Measurements from ENCODE around the gene STX2. TPM values are rescaled to one million over a fixed set of nuclear protein-coding genes. Genes with fewer than 3 reads are reported as not detected.

The STX2 gene
- total RNA-seq, 6 experiments from 2014 or later: 31.4 to 39.4 (median 34.5) TPM

DNA sequence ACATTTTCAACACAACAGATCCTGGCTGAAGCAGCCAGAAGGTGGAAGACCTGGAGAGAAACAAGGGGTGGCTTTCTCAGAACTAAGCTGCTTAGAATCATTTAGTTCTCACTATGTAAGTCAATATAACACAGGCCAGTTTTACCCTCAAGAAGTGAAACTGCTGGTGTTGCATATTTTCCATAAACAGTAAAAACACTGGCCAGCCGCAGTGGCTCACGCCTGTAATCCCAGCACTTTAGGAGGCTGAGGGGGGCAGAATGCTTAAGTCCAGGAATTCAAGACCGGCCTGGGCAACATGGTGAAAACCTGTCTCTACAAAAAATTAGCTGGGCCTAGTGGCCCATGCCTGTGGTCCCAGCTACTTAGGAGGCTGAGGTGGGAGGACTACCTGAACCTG is 11.6 kb downstream of the STX2 start:
- TF ChIP-seq, protein P1, sequence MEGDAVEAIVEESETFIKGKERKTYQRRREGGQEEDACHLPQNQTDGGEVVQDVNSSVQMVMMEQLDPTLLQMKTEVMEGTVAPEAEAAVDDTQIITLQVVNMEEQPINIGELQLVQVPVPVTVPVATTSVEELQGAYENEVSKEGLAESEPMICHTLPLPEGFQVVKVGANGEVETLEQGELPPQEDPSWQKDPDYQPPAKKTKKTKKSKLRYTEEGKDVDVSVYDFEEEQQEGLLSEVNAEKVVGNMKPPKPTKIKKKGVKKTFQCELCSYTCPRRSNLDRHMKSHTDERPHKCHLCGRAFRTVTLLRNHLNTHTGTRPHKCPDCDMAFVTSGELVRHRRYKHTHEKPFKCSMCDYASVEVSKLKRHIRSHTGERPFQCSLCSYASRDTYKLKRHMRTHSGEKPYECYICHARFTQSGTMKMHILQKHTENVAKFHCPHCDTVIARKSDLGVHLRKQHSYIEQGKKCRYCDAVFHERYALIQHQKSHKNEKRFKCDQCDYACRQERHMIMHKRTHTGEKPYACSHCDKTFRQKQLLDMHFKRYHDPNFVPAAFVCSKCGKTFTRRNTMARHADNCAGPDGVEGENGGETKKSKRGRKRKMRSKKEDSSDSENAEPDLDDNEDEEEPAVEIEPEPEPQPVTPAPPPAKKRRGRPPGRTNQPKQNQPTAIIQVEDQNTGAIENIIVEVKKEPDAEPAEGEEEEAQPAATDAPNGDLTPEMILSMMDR (IDR thresholded peaks at IDR 0.05): no peak
- Mint-ChIP-seq H3K27me3 (ENCODE audit: insufficient read depth) (no peaks in the 10 kb centered on the region), H3K27ac (peak overlapping the region; percentile 60), H3K9me3 (no peaks in the 10 kb centered on the region), H3K4me3 (no peak overlapping the region), H3K4me1 (ENCODE audit: low read depth) (peaks cover 26% of the 10 kb centered on the region), H3K36me3 (ENCODE audit: low read depth) (peaks cover 16% of the 10 kb centered on the region; the same call in 1 of the 2 replicates)
- no peak for DNase-seq

DNA sequence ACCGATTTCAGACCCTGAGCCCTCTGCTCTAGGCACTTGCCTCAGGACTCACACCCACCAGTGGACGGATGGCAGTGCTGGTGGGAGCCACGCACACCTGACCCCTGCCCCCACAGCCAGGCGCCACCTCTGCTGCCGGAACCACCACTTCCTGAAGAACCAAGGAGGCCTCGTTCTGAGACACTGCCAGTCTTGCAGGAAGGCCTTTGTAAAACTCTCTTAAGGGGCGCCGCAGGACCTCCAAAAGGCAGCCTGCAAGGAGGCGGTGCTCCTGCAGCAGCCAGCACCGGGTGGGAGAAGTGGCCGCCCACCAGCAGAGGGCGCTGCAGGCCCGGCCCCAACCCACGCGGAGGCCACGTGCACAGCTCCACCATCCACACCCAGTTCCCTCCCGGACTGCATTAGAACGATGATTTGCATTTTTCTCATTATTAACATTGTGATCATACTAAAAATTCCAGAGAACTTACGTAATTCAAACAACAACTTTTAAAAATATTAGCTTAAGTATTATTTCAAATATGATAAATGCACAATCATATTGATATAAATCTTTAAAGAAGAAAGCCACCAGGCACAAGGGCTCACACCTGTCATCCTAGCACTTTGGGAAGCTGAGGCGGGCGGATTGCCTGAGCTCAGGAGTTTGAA is 12.8 kb downstream of the STX2 start:
- H3K4me3 Mint-ChIP-seq: no peak overlapping the region
- H3K9me3 Mint-ChIP-seq: no peaks in the 10 kb centered on the region
- TF ChIP-seq, protein P1 (IDR thresholded peaks at IDR 0.05): peak; percentile 92
- H3K4me1 Mint-ChIP-seq (ENCODE audit: low read depth): peaks cover 20% of the 10 kb centered on the region
- peak overlapping the region; percentile 40; the same call in 1 of the 2 replicates for H3K27ac Mint-ChIP-seq
- peak; percentile 64 for DNase-seq
- no peaks in the 10 kb centered on the region for H3K27me3 Mint-ChIP-seq (ENCODE audit: insufficient read depth)
- H3K36me3 Mint-ChIP-seq (ENCODE audit: low read depth): peaks cover 18% of the 10 kb centered on the region

DNA sequence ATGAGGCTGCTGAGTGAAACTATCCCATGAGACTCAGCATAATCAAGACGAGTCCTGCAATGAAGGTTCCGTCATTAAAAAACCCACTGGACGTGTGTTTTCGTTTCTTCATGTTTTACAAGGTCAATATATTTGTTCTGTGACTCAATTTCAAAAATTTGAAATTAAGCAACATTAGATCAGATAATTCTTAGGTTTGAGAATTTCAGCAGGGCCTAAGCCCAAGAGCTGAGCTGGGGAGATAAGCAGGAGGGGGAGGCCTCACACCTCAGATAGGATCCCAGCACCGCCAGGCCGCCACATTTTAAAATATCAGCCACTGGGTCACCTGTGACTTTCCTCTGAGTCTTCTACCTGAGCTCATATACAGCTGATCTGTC is 13.3 kb downstream of the STX2 start:
- TF ChIP-seq, protein P1 (IDR thresholded peaks at IDR 0.05): no peak
- H3K36me3 Mint-ChIP-seq (ENCODE audit: low read depth): peaks cover 23% of the 10 kb centered on the region
- H3K9me3 Mint-ChIP-seq: no peaks in the 10 kb centered on the region
- no peak overlapping the region for H3K4me3 Mint-ChIP-seq
- H3K27me3 Mint-ChIP-seq (ENCODE audit: insufficient read depth): no peaks in the 10 kb centered on the region
- peak overlapping the region; percentile 40; the same call in 1 of the 2 replicates for H3K27ac Mint-ChIP-seq
- peaks cover 24% of the 10 kb centered on the region for H3K4me1 Mint-ChIP-seq (ENCODE audit: low read depth)
- DNase-seq: no peak

DNA sequence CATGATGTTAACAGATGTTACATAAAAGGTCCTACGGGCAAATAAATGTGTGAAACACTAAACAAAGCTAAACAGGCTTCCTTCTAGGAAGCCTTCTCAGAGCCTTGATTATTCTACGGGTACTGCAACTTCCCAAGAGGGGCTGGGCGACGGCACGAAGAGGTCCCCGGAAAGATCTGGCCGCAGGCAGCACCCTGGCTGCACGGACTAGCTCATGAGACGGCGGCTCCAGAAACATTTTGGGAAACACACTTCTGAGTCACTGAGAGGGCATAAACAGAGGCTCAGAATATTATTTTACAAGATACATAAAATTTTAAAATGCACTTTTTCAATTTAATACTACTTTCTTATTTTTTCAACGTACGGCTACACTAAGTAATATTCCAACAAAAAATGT is 19.4 kb downstream of the STX2 start:
- peak overlapping the region; percentile 51 for H3K27ac Mint-ChIP-seq

DNA sequence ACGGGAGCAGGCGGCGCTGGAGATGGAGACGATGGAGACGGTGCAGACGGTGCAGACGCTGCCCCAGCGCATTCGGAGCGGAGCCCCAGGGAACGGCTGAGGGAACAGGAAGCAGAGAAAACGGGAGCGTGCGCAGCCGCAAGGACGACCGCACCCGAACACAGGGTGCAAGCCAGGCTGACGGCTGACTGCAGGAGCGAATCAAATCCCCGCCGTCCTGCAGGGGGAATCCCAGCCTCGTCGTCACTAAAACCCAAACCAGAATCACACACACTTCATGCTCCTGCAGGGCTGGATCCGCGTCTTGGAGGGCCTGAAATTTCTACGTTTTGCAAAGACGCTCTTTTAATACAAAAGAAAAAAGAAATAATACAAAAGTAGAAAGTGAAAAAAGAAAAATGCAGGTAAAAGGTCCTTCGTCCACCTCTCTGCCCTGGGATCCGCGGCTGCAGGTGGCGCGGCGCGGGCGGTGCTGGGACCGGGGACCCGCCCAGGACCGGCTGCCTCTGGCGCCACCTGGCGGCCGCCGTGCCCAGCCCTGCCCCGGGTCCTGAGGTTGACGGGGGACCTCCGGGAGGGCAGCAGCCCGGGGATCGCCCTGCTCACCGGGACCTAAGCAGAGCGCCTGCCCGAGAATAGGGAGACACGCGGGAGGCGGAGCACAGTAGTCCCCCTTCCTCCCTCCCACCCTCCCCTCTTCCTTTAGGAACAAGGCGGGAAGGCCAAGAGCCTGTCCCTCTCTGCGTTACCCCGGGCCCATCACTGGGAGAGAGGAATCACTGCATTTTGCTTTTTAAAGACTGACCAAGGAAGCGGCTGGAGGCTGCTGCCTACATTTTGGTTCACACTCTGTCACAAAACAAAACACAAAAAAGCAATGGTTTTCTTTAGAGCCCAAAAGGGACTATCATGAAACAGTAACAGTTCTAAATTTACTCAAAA is 20.1 kb downstream of the STX2 start:
- Mint-ChIP-seq H3K4me3 (peak overlapping the region; percentile 49; the same call in 1 of the 2 replicates), H3K27me3 (ENCODE audit: insufficient read depth) (no peaks in the 10 kb centered on the region), H3K36me3 (ENCODE audit: low read depth) (peaks cover 9% of the 10 kb centered on the region), H3K4me1 (ENCODE audit: low read depth) (peaks cover 9% of the 10 kb centered on the region), H3K9me3 (no peaks in the 10 kb centered on the region), H3K27ac (0 out of 2 replicates have a peak overlapping the region, but pooled peaks have one; percentile 51)
- TF ChIP-seq, protein P1 (IDR thresholded peaks at IDR 0.05): peak; percentile 90
- no peak for DNase-seq

More for the DNA sequence above, 19.4 kb downstream of the STX2 start:
- Mint-ChIP-seq H3K4me3 (no peak overlapping the region), H3K36me3 (ENCODE audit: low read depth) (peaks cover 9% of the 10 kb centered on the region), H3K9me3 (no peaks in the 10 kb centered on the region), H3K27me3 (ENCODE audit: insufficient read depth) (no peaks in the 10 kb centered on the region), H3K4me1 (ENCODE audit: low read depth) (peaks cover 9% of the 10 kb centered on the region)
- TF ChIP-seq, protein P1 (IDR thresholded peaks at IDR 0.05): no peak
- no peak for DNase-seq
